Measurements from ENCODE around the gene FAM20A.

FAM20A gene

DNA sequence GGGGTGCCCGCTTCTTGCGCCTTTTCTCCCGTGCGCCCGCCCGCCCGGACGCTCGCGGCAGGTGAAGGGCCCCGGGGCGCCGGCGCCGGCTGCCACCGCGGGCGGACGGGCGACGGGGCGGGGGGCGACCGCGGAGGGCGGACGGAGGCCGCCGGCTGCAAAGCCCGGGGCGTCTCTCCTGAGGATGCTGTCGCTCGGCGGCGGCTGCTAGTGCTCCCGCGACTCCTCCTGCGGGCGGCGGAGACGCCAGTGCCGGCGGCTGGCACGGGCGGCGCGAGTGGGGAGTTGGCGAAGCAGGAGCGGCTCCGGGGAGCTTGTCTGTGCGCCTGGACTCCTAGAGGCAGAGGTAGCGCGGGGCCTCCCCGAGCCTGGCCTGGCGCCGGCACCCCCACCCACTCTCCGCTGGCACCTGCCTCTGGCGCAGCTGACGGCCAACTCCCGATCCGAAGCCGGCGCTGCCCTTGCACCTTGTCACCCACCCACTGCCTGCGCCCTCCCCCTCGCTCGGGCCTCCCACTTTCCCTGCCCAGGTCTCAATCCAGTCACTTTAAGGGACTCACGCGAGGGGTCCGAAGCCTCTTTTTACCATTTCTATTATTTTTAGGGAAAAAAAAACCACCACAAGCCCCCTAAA, at the start of gene FAM20A:
TSS of gene FAM20A (minus strand) at position 437 of the 634 bp plus-strand sequence. CDS start 701 bp downstream, outside the sequence.
- in situ Hi-C loops (cut with MboI; ENCODE audit: low pct_unique_long_range_greater_than_20kb, low sequenced_read_pairs, unreplicated experiment), result no loop called here
- DNase-seq (ENCODE audit: low spot score), result peak; percentile 26
- TF ChIP-seq, protein P1, sequence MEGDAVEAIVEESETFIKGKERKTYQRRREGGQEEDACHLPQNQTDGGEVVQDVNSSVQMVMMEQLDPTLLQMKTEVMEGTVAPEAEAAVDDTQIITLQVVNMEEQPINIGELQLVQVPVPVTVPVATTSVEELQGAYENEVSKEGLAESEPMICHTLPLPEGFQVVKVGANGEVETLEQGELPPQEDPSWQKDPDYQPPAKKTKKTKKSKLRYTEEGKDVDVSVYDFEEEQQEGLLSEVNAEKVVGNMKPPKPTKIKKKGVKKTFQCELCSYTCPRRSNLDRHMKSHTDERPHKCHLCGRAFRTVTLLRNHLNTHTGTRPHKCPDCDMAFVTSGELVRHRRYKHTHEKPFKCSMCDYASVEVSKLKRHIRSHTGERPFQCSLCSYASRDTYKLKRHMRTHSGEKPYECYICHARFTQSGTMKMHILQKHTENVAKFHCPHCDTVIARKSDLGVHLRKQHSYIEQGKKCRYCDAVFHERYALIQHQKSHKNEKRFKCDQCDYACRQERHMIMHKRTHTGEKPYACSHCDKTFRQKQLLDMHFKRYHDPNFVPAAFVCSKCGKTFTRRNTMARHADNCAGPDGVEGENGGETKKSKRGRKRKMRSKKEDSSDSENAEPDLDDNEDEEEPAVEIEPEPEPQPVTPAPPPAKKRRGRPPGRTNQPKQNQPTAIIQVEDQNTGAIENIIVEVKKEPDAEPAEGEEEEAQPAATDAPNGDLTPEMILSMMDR (IDR thresholded peaks at IDR 0.05; ENCODE audit: extremely low read depth, insufficient read depth, missing control alignments), result no peak

DNA sequence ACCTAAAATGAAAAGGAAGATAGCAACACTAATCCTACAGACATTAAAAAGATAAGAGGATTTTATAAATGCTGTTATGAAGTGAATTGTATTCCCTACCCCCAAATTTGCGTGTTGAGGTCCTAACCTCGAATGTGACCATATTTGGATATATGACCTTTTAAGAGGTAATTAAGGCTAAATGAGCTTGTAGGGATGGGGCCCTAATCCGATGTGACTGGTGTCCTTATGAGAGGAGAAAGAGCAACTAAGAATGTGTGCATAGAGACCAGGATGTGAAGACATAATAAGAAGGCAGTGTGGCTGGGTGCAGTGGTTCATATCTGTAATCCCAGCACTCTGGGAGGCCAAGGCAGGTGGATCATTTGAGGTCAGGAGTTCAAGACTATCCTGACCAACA, 48.2 kb upstream of the FAM20A start:
- in situ Hi-C loops (cut with MboI; ENCODE audit: low pct_unique_long_range_greater_than_20kb, low sequenced_read_pairs, unreplicated experiment), result no loop called here
- TF ChIP-seq, protein P1 (IDR thresholded peaks at IDR 0.05; ENCODE audit: extremely low read depth, insufficient read depth, missing control alignments), result no peak
- no peak for DNase-seq (ENCODE audit: low spot score)

DNA sequence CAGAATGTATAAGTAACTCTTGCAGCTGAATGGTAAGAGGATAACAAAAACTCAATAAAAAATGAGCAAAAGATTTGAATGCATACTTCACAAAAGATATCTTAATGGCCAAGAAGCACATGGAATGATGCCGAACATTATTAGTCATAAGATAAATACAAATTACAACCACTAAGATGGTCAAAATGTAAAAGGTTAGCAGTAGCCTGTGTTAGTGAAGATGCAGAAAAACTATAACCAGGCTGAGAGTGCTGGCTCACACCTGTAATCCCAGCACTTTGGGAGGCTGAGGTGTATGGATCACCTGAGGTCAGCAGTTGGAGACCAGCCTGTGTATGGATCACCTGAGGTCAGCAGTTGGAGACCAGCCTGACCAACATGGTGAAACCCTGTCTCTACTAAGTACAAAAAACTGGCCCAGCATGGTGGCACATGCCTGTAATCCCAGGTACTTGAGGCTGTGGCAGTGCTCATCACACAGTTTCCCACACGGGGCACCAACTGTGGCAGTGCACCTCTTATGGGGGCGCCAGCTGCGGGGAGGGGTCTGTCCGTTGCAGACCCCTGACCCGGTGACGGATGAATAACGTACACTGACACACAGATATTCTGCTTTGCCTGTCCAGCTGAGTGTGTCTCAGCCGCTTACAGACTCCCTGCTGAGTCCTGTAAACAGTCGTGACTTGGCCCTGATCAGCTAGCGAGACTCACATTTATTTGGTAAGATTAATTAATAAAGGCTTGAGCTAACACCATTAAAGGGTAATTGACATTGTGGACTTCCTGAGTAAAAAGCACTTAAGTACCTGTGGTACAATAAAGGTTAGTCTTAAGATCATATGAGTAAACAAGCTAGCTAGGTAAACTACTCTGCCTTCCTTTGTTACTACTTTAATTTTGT, 45.7 kb upstream of the FAM20A start:
- in situ Hi-C loops (cut with MboI; ENCODE audit: low pct_unique_long_range_greater_than_20kb, low sequenced_read_pairs, unreplicated experiment), result no loop called here
- TF ChIP-seq, protein P1 (IDR thresholded peaks at IDR 0.05; ENCODE audit: extremely low read depth, insufficient read depth, missing control alignments), result no peak
- no peak for DNase-seq (ENCODE audit: low spot score)

DNA sequence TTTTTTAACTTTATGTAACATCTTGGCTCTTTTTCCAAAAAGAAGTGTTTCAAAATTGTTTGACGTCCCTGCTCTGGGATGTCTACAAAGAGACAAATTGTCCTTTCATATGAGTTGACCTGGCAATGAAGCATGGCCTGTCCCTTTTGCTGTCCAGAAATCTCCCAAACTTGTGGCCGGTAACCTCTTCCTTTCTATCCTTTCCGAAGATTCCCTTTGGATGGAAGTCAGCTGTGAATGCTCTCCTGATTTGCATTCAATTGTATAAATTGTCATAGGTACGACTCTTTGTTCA, 40.9 kb upstream of the FAM20A start:
- TF ChIP-seq, protein P1 (IDR thresholded peaks at IDR 0.05; ENCODE audit: extremely low read depth, insufficient read depth, missing control alignments), result no peak
- DNase-seq (ENCODE audit: low spot score), result no peak
- in situ Hi-C loops (cut with MboI; ENCODE audit: low pct_unique_long_range_greater_than_20kb, low sequenced_read_pairs, unreplicated experiment), result no loop called here

DNA sequence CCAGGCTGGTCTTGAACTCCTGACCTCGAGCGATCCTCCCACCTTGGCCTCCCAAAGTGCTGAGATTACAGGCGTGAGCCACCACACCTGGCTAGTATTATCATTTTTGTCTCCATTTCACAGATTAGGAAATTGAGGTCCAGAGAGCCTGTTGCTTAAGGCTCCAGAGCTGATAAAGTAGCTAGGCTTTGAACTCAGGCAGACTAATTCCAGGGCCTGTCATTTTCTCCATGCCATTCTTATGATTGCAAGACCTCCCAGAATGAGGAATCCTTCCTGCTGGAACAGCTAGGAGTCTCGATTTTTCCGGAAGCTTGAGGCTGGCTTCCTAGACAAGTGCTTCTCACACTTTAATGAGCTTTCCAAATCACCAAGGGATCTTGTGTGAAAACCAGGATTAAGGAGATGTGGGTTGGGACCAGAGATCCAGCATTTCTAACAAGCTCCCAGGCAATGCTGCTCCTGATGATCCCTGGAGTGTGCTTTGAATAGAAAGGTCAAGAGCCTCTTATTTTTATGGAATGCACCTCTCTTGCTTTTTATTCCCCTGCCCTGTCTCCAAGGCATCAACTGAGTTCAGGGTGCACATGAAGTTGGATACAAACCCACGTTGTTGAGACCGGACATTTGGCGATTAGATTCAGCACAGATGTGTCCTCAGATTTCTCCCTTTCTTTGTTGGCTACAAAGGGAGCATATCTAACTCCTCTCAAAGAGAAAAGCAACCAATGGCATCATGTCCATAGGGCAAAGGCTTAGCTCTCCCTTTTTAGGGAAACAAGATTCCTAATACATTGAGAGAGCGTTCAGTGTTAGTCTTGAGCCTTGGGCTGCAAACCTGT, 40.3 kb upstream of the FAM20A start:
- TF ChIP-seq, protein P1 (IDR thresholded peaks at IDR 0.05; ENCODE audit: extremely low read depth, insufficient read depth, missing control alignments), result no peak
- in situ Hi-C loops (cut with MboI; ENCODE audit: low pct_unique_long_range_greater_than_20kb, low sequenced_read_pairs, unreplicated experiment), result no loop called here
- no peak for DNase-seq (ENCODE audit: low spot score)

DNA sequence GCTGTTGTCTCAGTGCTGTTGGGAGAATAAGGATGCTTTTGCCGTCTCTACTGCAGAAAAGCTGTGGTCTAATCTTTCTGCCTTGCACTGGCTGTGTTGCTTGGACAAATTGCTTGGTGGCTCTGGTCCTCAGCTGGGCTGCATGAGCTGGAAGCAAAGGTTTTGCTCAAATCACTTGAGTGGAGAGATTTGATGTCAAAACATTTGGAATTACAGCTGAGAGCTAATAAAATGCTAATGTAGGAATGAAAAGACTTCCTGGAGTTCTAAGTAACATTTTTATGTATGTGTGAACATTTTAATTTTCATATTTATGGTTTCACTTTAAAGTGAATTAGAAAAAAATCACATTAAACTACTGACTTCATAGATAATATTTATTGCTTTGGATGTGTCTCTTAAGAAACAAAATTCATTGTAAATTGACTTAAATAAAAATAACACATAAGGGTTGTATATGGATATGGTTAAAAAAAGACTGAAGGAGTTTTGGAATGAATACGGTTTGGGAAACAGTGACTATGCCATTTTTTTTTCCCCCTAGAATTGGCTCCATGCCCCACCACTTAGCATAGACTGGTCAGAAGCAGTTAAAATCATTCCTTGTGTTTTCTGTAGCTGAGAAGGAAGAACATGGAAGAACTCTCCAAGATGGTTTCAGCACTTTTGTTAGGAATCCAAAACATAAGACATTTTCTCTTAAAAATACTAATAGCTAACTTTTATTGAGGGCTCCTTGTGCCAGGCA, 39.2 kb upstream of the FAM20A start:
- no peak for DNase-seq (ENCODE audit: low spot score)
- in situ Hi-C loops (cut with MboI; ENCODE audit: low pct_unique_long_range_greater_than_20kb, low sequenced_read_pairs, unreplicated experiment), result no loop called here
- TF ChIP-seq, protein P1 (IDR thresholded peaks at IDR 0.05; ENCODE audit: extremely low read depth, insufficient read depth, missing control alignments), result no peak

Measured in GM13977 (cell line).